CD4-positive, alpha-beta T cell treated with Interferon alpha-2 for 1 hour (primary cell): Measurements from ENCODE around the gene NUTM2D.
"Not testable (repeated sequence)": the region's sequence is repeated elsewhere in the genome, so short reads cannot be mapped to it uniquely, and the experiment has no call there.

Source experiments
- DNase-seq, 2 donors: peaks; one replicate each; pipeline ENCODE4 v3.0.0-alpha.2; 2020 to 2022

NUTM2D gene

GRCh38 chr10:87374091-87374490 lies 16.5 kb downstream of the NUTM2D start:
- DNase-seq: not testable (repeated sequence)

- not testable (repeated sequence) for DNase-seq
These were observed 21.6 kb downstream of the NUTM2D start for GRCh38 chr10:87379115-87379514.

- not testable (repeated sequence) for DNase-seq
These were observed 25.8 kb downstream of the NUTM2D start for GRCh38 chr10:87383149-87383857.

- not testable (repeated sequence) for DNase-seq
These were observed 26.7 kb downstream of the NUTM2D start for GRCh38 chr10:87384283-87384682.

- DNase-seq: not testable (repeated sequence)
These were observed 28.3 kb downstream of the NUTM2D start for GRCh38 chr10:87385762-87386360.

GRCh38 chr10:87391360-87391759 lies 33.8 kb downstream of the NUTM2D start:
- not testable (repeated sequence) for DNase-seq

GRCh38 chr10:87396206-87396605 lies 38.7 kb downstream of the NUTM2D start:
- not testable (repeated sequence) for DNase-seq

GRCh38 chr10:87398436-87398835 lies 40.9 kb downstream of the NUTM2D start:
- DNase-seq: not testable (repeated sequence)

- DNase-seq: peak in 1 of 2 donors; percentile 7
These were observed 50.2 kb downstream of the NUTM2D start for GRCh38 chr10:87407516-87408467.

- not testable (repeated sequence) for DNase-seq
These were observed 56.4 kb downstream of the NUTM2D start for GRCh38 chr10:87413921-87414320.
